ENCODE data around the gene STOML1. TPM values are rescaled to one million over a fixed set of nuclear protein-coding genes. Genes with fewer than 3 reads are reported as not detected.
"Not testable (repeated sequence)": the region's sequence is repeated elsewhere in the genome, so short reads cannot be mapped to it uniquely, and the experiment has no call there.

The STOML1 gene
- polyA plus RNA-seq, 2 donors = 9.0 to 9.5 TPM

DNA sequence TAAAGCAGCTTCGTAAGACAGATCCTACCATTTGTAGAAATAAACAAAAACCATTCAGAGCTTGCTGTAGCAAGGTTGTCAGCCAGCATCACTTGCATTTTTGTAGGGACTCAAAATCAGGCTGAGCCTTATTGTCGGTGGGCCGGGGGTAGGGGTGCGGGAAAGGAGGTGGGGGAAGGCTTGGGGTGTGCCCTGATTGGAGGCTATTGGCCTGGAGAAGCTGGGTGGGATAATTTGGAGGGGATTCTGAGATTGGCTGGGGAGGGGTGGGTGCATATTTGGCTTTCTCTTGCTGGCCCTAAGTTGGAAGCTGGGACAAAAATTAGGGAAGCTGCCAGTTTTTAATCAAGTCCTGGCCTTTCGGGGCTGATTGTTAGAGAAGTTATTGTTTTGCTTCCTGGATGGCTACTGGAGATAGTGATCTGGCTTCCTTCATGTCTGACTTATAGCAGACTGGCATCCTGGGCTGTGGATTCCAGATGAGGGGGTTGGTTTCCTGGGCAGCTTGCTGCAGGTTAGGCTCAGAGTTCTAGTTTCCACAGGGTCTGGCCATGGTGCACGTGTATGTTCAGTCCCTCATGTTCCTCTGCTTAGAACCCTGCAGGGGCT is 22.8 kb downstream of the STOML1 start:
- Histone ChIP-seq H3K4me1 (ENCODE audit: control insufficient read depth in 2 of 2, insufficient read depth in 2 of 2, low read length in 1 of 2) (peaks cover 0 to 4% of the 10 kb centered on the region in 2 donors), H3K9me3 (ENCODE audit: control insufficient read depth in 2 of 2, insufficient read depth in 1 of 2, low read depth in 1 of 2, low read length in 1 of 2) (no peaks in the 10 kb centered on the region), H3K36me3 (ENCODE audit: control insufficient read depth in 2 of 2, insufficient read depth in 2 of 2, low read length in 1 of 2) (no peaks in the 10 kb centered on the region), H3K27ac (ENCODE audit: low read depth in 2 of 2, low read length in 1 of 2) (no peak overlapping the region), H3K27me3 (ENCODE audit: control insufficient read depth in 1 of 2, insufficient read depth in 2 of 2, low read length in 2 of 2) (no peaks in the 10 kb centered on the region), H3K4me3 (ENCODE audit: low read depth in 1 of 2, low read length in 2 of 2) (no peak overlapping the region)
- WGBS, 2 donors = 78 to 85% methylated on average over 6 of the region's 6 CpGs

DNA sequence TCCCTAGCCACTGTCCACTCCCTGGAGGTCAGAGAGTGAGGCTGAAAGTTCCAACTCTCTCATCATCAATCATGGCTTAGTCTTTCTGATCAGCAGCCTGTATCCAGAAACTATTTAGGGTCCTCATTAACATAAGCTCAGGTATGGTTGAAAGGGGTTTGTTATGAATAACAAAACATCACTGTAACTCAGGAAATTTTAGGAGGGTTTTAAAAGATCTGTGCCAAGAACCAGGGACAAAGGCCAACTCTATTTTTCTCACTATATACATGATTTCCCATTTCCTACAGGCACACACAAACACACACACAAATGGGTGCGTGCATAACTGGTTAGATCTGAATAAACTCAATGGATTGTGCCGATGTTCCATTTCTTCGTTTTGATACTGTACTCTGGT is 23.6 kb downstream of the STOML1 start:
- Histone ChIP-seq H3K36me3 (ENCODE audit: control insufficient read depth in 2 of 2, insufficient read depth in 2 of 2, low read length in 1 of 2) (no peaks in the 10 kb centered on the region), H3K27ac (ENCODE audit: low read depth in 2 of 2, low read length in 1 of 2) (no peak overlapping the region), H3K9me3 (ENCODE audit: control insufficient read depth in 2 of 2, insufficient read depth in 1 of 2, low read depth in 1 of 2, low read length in 1 of 2) (no peaks in the 10 kb centered on the region), H3K4me3 (ENCODE audit: low read depth in 1 of 2, low read length in 2 of 2) (no peak overlapping the region), H3K27me3 (ENCODE audit: control insufficient read depth in 1 of 2, insufficient read depth in 2 of 2, low read length in 2 of 2) (no peaks in the 10 kb centered on the region), H3K4me1 (ENCODE audit: control insufficient read depth in 2 of 2, insufficient read depth in 2 of 2, low read length in 1 of 2) (peaks cover 0 to 4% of the 10 kb centered on the region in 2 donors)
- WGBS, 2 donors = 92 to 95% methylated on average over 3 of the region's 3 CpGs

GRCh38 chr15:73965758-73966113 is 26.4 kb downstream of the STOML1 start:
- peaks cover 0 to 4% of the 10 kb centered on the region in 2 donors for H3K4me1 ChIP-seq (ENCODE audit: control insufficient read depth in 2 of 2, insufficient read depth in 2 of 2, low read length in 1 of 2)
- H3K9me3 ChIP-seq (ENCODE audit: control insufficient read depth in 2 of 2, insufficient read depth in 1 of 2, low read depth in 1 of 2, low read length in 1 of 2) = no peaks in the 10 kb centered on the region
- WGBS, 2 donors = 17 to 29% methylated on average over 1 to 2 of the region's 2 CpGs
- H3K27me3 ChIP-seq (ENCODE audit: control insufficient read depth in 1 of 2, insufficient read depth in 2 of 2, low read length in 2 of 2) = no peaks in the 10 kb centered on the region
- H3K36me3 ChIP-seq (ENCODE audit: control insufficient read depth in 2 of 2, insufficient read depth in 2 of 2, low read length in 1 of 2) = no peaks in the 10 kb centered on the region
- no peak overlapping the region for H3K27ac ChIP-seq (ENCODE audit: low read depth in 2 of 2, low read length in 1 of 2)
- H3K4me3 ChIP-seq (ENCODE audit: low read depth in 1 of 2, low read length in 2 of 2) = no peak overlapping the region

DNA sequence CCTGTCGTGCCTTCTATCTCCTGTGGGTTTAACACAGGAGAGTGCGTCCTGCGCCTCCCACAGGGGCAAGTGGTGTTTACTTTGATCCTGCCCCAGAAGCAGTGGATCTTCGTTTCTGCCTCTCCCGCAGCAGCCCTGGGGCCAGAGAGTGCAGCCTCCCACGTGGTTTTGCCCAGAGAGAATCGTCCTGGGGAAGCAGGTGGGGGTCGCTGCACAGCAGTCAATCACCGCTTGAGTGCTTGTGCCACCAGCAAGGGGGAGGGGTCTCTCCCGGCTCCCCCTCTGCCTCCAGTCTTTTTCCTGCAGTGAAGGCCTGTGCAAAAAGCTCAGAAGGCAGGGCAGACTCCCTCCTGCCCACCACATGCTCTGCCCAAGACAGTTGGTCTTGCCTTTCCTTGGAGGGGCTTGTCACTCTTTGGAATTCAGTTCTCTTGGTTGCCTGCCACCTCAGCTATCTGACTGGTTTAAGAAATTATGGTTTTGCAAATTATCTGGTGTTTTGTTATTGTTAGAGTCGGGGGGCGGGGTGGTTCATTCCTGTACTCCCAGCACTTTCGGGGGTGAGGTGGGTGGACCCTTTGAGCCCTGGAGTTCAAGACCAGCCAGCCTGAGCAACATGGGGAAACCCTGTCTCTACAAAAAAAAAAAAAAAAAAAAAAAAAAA is 26.9 kb downstream of the STOML1 start:
- Histone ChIP-seq H3K4me1 (ENCODE audit: control insufficient read depth in 2 of 2, insufficient read depth in 2 of 2, low read length in 1 of 2) (peaks cover 0 to 4% of the 10 kb centered on the region in 2 donors), H3K27me3 (ENCODE audit: control insufficient read depth in 1 of 2, insufficient read depth in 2 of 2, low read length in 2 of 2) (no peaks in the 10 kb centered on the region), H3K9me3 (ENCODE audit: control insufficient read depth in 2 of 2, insufficient read depth in 1 of 2, low read depth in 1 of 2, low read length in 1 of 2) (no peaks in the 10 kb centered on the region), H3K36me3 (ENCODE audit: control insufficient read depth in 2 of 2, insufficient read depth in 2 of 2, low read length in 1 of 2) (no peaks in the 10 kb centered on the region), H3K4me3 (ENCODE audit: low read depth in 1 of 2, low read length in 2 of 2) (peak overlapping the region in 1 of 2 donors; percentile 13), H3K27ac (ENCODE audit: low read depth in 2 of 2, low read length in 1 of 2) (no peak overlapping the region)
- 24 to 30% methylated on average over 13 of the region's 13 CpGs for WGBS, 2 donors

GRCh38 chr15:73964736-73965093 is 27.4 kb downstream of the STOML1 start:
- peak overlapping the region in 1 of 2 donors; percentile 13 for H3K4me3 ChIP-seq (ENCODE audit: low read depth in 1 of 2, low read length in 2 of 2)
- 8 to 14% methylated on average over 11 of the region's 11 CpGs for WGBS, 2 donors

DNA sequence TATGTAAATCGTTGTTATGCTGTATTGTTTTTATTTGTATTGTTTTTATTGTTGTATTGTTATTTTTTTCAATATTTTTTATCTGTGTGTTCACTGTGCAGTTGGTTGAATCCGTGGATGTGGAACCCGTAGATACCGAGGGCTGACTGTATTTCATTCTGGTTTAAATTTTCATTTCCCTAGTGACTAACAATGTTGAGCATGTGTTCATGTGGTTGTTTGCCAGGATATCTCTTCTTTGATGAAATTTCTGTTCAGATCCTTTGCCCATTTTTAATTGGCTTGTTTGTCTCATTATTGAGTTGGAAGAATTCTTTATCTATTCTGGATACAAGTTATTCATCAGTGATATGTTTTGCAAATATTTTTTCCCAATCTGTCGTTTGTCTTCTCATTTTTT is 29.7 kb downstream of the STOML1 start:
- Histone ChIP-seq H3K27ac (ENCODE audit: low read depth in 2 of 2, low read length in 1 of 2) (no peak overlapping the region), H3K4me1 (ENCODE audit: control insufficient read depth in 2 of 2, insufficient read depth in 2 of 2, low read length in 1 of 2) (peaks cover 0 to 4% of the 10 kb centered on the region in 2 donors), H3K36me3 (ENCODE audit: control insufficient read depth in 2 of 2, insufficient read depth in 2 of 2, low read length in 1 of 2) (no peaks in the 10 kb centered on the region), H3K4me3 (ENCODE audit: low read depth in 1 of 2, low read length in 2 of 2) (no peak overlapping the region), H3K9me3 (ENCODE audit: control insufficient read depth in 2 of 2, insufficient read depth in 1 of 2, low read depth in 1 of 2, low read length in 1 of 2) (no peaks in the 10 kb centered on the region), H3K27me3 (ENCODE audit: control insufficient read depth in 1 of 2, insufficient read depth in 2 of 2, low read length in 2 of 2) (no peaks in the 10 kb centered on the region)
- 67 to 70% methylated on average over 5 of the region's 5 CpGs for WGBS, 2 donors

More at GRCh38 chr15:73964736-73965093, 27.4 kb downstream of the STOML1 start:
- Histone ChIP-seq H3K4me1 (ENCODE audit: control insufficient read depth in 2 of 2, insufficient read depth in 2 of 2, low read length in 1 of 2) (peaks cover 0 to 4% of the 10 kb centered on the region in 2 donors), H3K27me3 (ENCODE audit: control insufficient read depth in 1 of 2, insufficient read depth in 2 of 2, low read length in 2 of 2) (no peaks in the 10 kb centered on the region), H3K9me3 (ENCODE audit: control insufficient read depth in 2 of 2, insufficient read depth in 1 of 2, low read depth in 1 of 2, low read length in 1 of 2) (no peaks in the 10 kb centered on the region), H3K36me3 (ENCODE audit: control insufficient read depth in 2 of 2, insufficient read depth in 2 of 2, low read length in 1 of 2) (no peaks in the 10 kb centered on the region), H3K27ac (ENCODE audit: low read depth in 2 of 2, low read length in 1 of 2) (no peak overlapping the region)

DNA sequence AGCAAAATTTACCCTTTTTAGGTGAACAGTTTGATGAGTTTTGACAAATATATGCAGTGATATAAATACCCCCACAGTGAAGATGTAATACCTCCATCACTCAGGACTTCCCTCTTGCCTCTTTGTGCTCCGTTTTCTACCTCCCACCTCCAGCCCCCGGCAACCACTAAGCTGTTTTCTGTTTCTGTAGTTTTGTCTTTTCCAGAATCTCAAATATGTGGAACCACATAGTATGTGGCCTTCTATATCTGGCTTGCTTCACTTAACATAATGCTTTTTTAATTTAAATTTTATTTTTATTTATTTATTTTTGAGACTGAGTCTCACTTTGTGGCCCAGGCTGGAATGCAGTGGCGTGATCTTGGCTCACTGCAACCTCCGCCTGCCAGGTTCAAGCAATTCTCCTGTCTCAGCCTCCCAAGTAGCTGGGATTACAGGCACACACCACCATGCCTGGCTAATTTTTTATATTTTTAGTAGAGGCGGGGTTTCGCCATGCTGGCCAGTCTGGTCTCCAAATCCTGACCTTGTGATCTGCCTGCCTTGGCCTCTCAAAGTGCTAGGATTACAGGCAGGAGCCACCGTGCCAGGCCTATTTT is 31.5 kb downstream of the STOML1 start:
- WGBS, 2 donors = 90 to 92% methylated on average over 7 of the region's 7 CpGs
- H3K4me1 ChIP-seq (ENCODE audit: control insufficient read depth in 2 of 2, insufficient read depth in 2 of 2, low read length in 1 of 2); H3K4me3 ChIP-seq (ENCODE audit: low read depth in 1 of 2, low read length in 2 of 2); H3K36me3 ChIP-seq (ENCODE audit: control insufficient read depth in 2 of 2, insufficient read depth in 2 of 2, low read length in 1 of 2); H3K9me3 ChIP-seq (ENCODE audit: control insufficient read depth in 2 of 2, insufficient read depth in 1 of 2, low read depth in 1 of 2, low read length in 1 of 2); H3K27me3 ChIP-seq (ENCODE audit: control insufficient read depth in 1 of 2, insufficient read depth in 2 of 2, low read length in 2 of 2); H3K27ac ChIP-seq (ENCODE audit: low read depth in 2 of 2, low read length in 1 of 2): not testable (repeated sequence)

DNA sequence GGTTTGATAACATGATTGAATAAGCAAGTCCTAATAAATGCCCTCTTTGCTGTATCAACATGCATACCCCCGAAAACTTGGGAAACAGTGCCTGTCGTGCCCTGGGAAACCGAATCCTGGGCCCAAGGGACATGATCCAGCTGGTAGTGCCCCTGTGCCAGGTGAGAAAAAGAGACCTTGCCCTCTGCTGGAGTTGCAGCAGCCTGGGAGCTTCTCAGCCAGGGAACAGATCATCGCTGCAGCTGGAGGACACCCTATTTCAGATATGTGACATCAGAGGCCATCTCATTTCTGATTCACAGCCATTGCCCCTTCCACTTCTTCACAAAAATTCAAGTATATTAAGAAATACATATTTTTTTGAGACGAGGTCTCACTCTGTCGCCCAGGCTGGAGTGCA is 32.3 kb downstream of the STOML1 start:
- no peaks in the 10 kb centered on the region for H3K27me3 ChIP-seq (ENCODE audit: control insufficient read depth in 1 of 2, insufficient read depth in 2 of 2, low read length in 2 of 2)
- no peaks in the 10 kb centered on the region for H3K36me3 ChIP-seq (ENCODE audit: control insufficient read depth in 2 of 2, insufficient read depth in 2 of 2, low read length in 1 of 2)
- H3K4me3 ChIP-seq (ENCODE audit: low read depth in 1 of 2, low read length in 2 of 2) = no peak overlapping the region
- 91 to 92% methylated on average over 6 of the region's 6 CpGs for WGBS, 2 donors
- no peaks in the 10 kb centered on the region for H3K9me3 ChIP-seq (ENCODE audit: control insufficient read depth in 2 of 2, insufficient read depth in 1 of 2, low read depth in 1 of 2, low read length in 1 of 2)
- peaks cover 0 to 6% of the 10 kb centered on the region in 2 donors for H3K4me1 ChIP-seq (ENCODE audit: control insufficient read depth in 2 of 2, insufficient read depth in 2 of 2, low read length in 1 of 2)
- no peak overlapping the region for H3K27ac ChIP-seq (ENCODE audit: low read depth in 2 of 2, low read length in 1 of 2)

DNA sequence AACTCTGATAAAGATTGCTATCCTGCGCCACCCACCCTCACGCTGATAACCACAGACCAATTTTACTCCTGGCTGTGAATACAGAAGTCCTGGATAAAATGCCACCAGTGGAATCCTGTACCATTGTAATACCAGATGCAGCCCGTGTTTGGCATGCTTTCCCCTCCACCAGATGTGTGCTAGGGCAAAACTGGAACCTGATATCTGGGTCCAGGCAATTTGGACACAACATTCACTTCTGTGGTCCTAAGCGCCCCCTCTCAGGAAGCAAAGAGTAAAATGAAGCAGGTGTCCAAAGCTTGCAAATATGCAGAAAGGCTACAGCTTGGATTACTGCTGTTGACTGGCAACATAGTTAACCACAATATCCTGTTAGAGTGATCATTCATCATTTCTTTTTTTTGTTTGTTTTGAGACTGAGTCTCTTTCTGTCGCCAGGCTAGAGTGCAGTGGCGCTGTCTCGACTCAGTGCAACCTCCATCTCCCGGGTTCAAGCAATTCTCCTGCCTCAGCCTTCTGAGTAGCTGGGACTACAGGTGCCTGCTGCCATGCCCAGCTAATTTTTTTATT is 33.0 kb downstream of the STOML1 start:
- Histone ChIP-seq H3K4me3 (ENCODE audit: low read depth in 1 of 2, low read length in 2 of 2) (no peak overlapping the region), H3K27me3 (ENCODE audit: control insufficient read depth in 1 of 2, insufficient read depth in 2 of 2, low read length in 2 of 2) (no peaks in the 10 kb centered on the region), H3K27ac (ENCODE audit: low read depth in 2 of 2, low read length in 1 of 2) (no peak overlapping the region), H3K36me3 (ENCODE audit: control insufficient read depth in 2 of 2, insufficient read depth in 2 of 2, low read length in 1 of 2) (no peaks in the 10 kb centered on the region), H3K4me1 (ENCODE audit: control insufficient read depth in 2 of 2, insufficient read depth in 2 of 2, low read length in 1 of 2) (peaks cover 0 to 5% of the 10 kb centered on the region in 2 donors), H3K9me3 (ENCODE audit: control insufficient read depth in 2 of 2, insufficient read depth in 1 of 2, low read depth in 1 of 2, low read length in 1 of 2) (no peaks in the 10 kb centered on the region)
- WGBS, 2 donors = 42 to 45% methylated on average over 8 of the region's 8 CpGs

Measured in esophagus (tissue), 2 donors.